Thoracic aorta (tissue), 2 donors: Measurements from ENCODE around the gene DHTKD1. TPM values are rescaled to one million over a fixed set of nuclear protein-coding genes. Genes with fewer than 3 reads are reported as not detected.

Experiments
- ATAC-seq: fragments of 150-250 bp; one replicate; pipeline ENCODE4 v1.8.0; 2017; ENCODE audit warnings: low read depth; ENCODE audit not compliant: insufficient number of reproducible peaks, low FRiP score
- DNase-seq: peaks from one replicate; pipeline ENCODE4 v3.0.0-alpha.2; 2020; ENCODE audit warnings: low spot score
- H3K27ac ChIP-seq, 2 donors: fragments of 200-600 bp; sonication (generic); 1 replicate in 1 of 2; 2 replicates in 1 of 2; pipeline ENCODE4 v1.5.1; 2016; ENCODE audit warnings: mild to moderate bottlenecking in 2 of 2, moderate library complexity in 2 of 2
- H3K27me3 ChIP-seq: fragments of 200-600 bp; sonication (generic); replicated peaks from 2 replicates; pipeline ENCODE4 v1.6.0; 2016; ENCODE audit warnings: mild to moderate bottlenecking; ENCODE audit not compliant: insufficient read depth
- H3K36me3 ChIP-seq: fragments of 200-600 bp; sonication (generic); one replicate; pipeline ENCODE4 v1.5.1; 2016
- H3K4me1 ChIP-seq, 2 donors: fragments of 200-600 bp; sonication (generic); 1 replicate in 1 of 2; 2 replicates in 1 of 2; pipeline versions ENCODE4 v1.5.1 to v1.6.0; 2016; ENCODE audit warnings: low read depth in 2 of 2, mild to moderate bottlenecking in 1 of 2; ENCODE audit not compliant: control insufficient read depth in 1 of 2
- H3K4me3 ChIP-seq: fragments of 200-600 bp; sonication (generic); 2 replicates; pipeline ENCODE4 v1.5.1; 2016; ENCODE audit warnings: mild to moderate bottlenecking
- H3K9me3 ChIP-seq: fragments of 200-600 bp; sonication (generic); 2 replicates; pipeline ENCODE4 v1.5.1; 2016
- CTCF ChIP-seq: fragments of 200-600 bp; sonication (generic); IDR thresholded peaks from one replicate; pipeline ENCODE4 v1.5.1; 2019; ENCODE audit warnings: antibody characterized with exemption
- total RNA-seq, 2 donors: library from RNA; depleted of rRNA; stranded (reverse); fragments of >200 nt; gene quantifications; one replicate each; pipeline versions ENCODE4 v1.1.0 to v1.2.3, GENCODE V29; 2016

DHTKD1 gene
- total RNA-seq, 2 donors from 2014 or later: 12.4 to 14.5 TPM

- peaks cover 25% of the 10 kb centered on the region for H3K36me3 ChIP-seq
- H3K4me1 ChIP-seq: no peaks in the 10 kb centered on the region
- H3K9me3 ChIP-seq: no peaks in the 10 kb centered on the region
- no peaks in the 10 kb centered on the region for H3K27me3 ChIP-seq
- no peak for TF ChIP-seq CTCF
- no peak overlapping the region for H3K27ac ChIP-seq
- ATAC-seq: no peak
- no peak for DNase-seq
- no peak overlapping the region for H3K4me3 ChIP-seq
These were observed 52.9 kb downstream of the DHTKD1 start for GRCh38 chr10:12121673-12122072.

GRCh38 chr10:12129222-12130111 is 60.7 kb downstream of the DHTKD1 start, which contains the start of gene SEC61A2:
TSS of gene SEC61A2 (plus strand) at chr10:12129677. CDS start at chr10:12129788, 111 bp downstream.
- Histone ChIP-seq H3K9me3 (no peaks in the 10 kb centered on the region), H3K27ac (peak within 1 kb of the TSS; percentile 85), H3K27me3 (no peaks in the 10 kb centered on the region), H3K4me1 (peaks cover 0 to 9% of the 10 kb centered on the region in 2 donors), H3K4me3 (peak within 1 kb of the TSS; percentile 98), H3K36me3 (no peaks in the 10 kb centered on the region)
- DNase-seq (peak; percentile 64), ATAC-seq (peak; percentile 94)
- no peak for TF ChIP-seq CTCF

GRCh38 chr10:12130237-12130872 is 61.6 kb downstream of the DHTKD1 start:
- ATAC-seq: no peak
- Histone ChIP-seq H3K36me3 (no peaks in the 10 kb centered on the region), H3K27me3 (no peaks in the 10 kb centered on the region), H3K4me1 (peaks cover 0 to 9% of the 10 kb centered on the region in 2 donors), H3K4me3 (peak overlapping the region; percentile 98), H3K27ac (peak overlapping the region; percentile 79 to 85), H3K9me3 (no peaks in the 10 kb centered on the region)
- peak; percentile 44 for TF ChIP-seq CTCF
- DNase-seq: no peak

GRCh38 chr10:12135631-12136030 is 66.9 kb downstream of the DHTKD1 start:
- Histone ChIP-seq H3K36me3 (peaks cover 9% of the 10 kb centered on the region), H3K9me3 (no peaks in the 10 kb centered on the region)
- ATAC-seq: no peak

More at GRCh38 chr10:12135631-12136030, 66.9 kb downstream of the DHTKD1 start:
- Histone ChIP-seq H3K4me3 (no peak overlapping the region), H3K4me1 (peaks cover 0 to 4% of the 10 kb centered on the region in 2 donors), H3K27ac (no peak overlapping the region), H3K27me3 (no peaks in the 10 kb centered on the region)
- TF ChIP-seq CTCF: no peak
- no peak for DNase-seq
